HCT116 (cell line): ENCODE data around the gene PGA4.

Source experiments
- CEBPB ChIP-seq: IDR thresholded peaks from 2 replicates; pipeline ENCODE4 v1.6.1; 2012; ENCODE audit warnings: low read depth
- ELF1 ChIP-seq: IDR thresholded peaks from 2 replicates; pipeline ENCODE4 v1.6.1; 2012; ENCODE audit warnings: low read depth, borderline replicate concordance
- EZH2 ChIP-seq: fragments of 200-600 bp; sonication (generic); IDR thresholded peaks from 2 replicates; pipeline ENCODE4 v1.6.1; 2017; ENCODE audit warnings: antibody characterized with exemption, mixed run types
- POLR2A ChIP-seq: IDR thresholded peaks from 2 replicates; pipeline ENCODE4 v1.7.0; 2011; ENCODE audit warnings: borderline replicate concordance; ENCODE audit not compliant: insufficient read depth, insufficient read length; ENCODE audit errors: extremely low read depth
- POLR2AphosphoS5 ChIP-seq: IDR thresholded peaks from 2 replicates; pipeline ENCODE4 v1.6.1; 2011; ENCODE audit warnings: mild to moderate bottlenecking, low read depth, low read length, moderate library complexity
- SIN3A ChIP-seq: IDR thresholded peaks from 2 replicates; pipeline ENCODE4 v1.6.1; 2012; ENCODE audit warnings: low read depth
- ZFX ChIP-seq: fragments of 450-650 bp; IDR thresholded peaks from 2 replicates; pipeline ENCODE4 v1.6.1; 2017
- TF ChIP-seq, protein P1 (sequence below), 3 experiments: fragments of 200-600 bp in 1 of 3; sonication (generic) in 1 of 3; IDR thresholded peaks in 2 of 3; conservative IDR thresholded peaks in 1 of 3; 2 replicates each; pipeline ENCODE4 v1.5.1; 2012 to 2017; ENCODE audit warnings: low read depth in 2 of 3, low read length in 2 of 3, antibody characterized with exemption in 1 of 3, borderline replicate concordance in 1 of 3, control low read depth in 1 of 3, mild to moderate bottlenecking in 1 of 3, mixed read lengths in 1 of 3, mixed run types in 1 of 3, moderate library complexity in 1 of 3; ENCODE audit not compliant: insufficient read depth in 1 of 3
- TF ChIP-seq, protein P2 (sequence below): IDR thresholded peaks from 2 replicates; pipeline ENCODE4 v1.6.1; 2012

DNA sequence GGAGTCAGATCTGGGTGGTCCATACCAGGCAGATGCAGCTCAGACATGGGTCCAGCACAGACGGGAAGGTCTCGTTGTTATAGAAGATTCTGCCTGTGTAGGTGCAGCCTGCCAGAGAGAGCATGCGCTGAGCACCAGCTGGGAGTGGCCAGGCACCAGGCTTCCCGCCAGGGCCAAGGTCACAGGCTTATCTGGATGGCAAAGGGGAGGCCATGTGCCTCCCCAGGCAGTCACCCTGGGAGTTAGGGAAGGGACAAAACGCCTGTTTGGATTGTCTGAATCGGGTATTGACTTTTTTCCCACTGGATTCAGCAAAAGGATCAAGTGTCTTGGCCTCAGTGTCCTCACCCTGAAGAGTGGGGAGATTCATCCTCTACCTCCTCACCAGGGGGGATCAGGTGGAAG lies 45.3 kb downstream of the PGA4 start:
- TF ChIP-seq, protein P1, sequence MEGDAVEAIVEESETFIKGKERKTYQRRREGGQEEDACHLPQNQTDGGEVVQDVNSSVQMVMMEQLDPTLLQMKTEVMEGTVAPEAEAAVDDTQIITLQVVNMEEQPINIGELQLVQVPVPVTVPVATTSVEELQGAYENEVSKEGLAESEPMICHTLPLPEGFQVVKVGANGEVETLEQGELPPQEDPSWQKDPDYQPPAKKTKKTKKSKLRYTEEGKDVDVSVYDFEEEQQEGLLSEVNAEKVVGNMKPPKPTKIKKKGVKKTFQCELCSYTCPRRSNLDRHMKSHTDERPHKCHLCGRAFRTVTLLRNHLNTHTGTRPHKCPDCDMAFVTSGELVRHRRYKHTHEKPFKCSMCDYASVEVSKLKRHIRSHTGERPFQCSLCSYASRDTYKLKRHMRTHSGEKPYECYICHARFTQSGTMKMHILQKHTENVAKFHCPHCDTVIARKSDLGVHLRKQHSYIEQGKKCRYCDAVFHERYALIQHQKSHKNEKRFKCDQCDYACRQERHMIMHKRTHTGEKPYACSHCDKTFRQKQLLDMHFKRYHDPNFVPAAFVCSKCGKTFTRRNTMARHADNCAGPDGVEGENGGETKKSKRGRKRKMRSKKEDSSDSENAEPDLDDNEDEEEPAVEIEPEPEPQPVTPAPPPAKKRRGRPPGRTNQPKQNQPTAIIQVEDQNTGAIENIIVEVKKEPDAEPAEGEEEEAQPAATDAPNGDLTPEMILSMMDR (IDR thresholded peaks at IDR 0.05 in 2 of 3, conservative IDR thresholded peaks at IDR 0.05 in 1 of 3; ENCODE audit: borderline replicate concordance in 1 of 3, insufficient read depth in 1 of 3, low read depth in 2 of 3, low read length in 2 of 3): no peak
- TF ChIP-seq ELF1: no peak
- TF ChIP-seq ZFX: no peak
- no peak for TF ChIP-seq POLR2A
- TF ChIP-seq CEBPB: no peak
- no peak for TF ChIP-seq POLR2AphosphoS5
- TF ChIP-seq EZH2: no peak
- TF ChIP-seq, protein P2, sequence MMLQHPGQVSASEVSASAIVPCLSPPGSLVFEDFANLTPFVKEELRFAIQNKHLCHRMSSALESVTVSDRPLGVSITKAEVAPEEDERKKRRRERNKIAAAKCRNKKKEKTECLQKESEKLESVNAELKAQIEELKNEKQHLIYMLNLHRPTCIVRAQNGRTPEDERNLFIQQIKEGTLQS: no peak
- TF ChIP-seq SIN3A: no peak
